Pons (tissue), 1 donor: ENCODE results near the gene TRIM68.

Experiments
- DNase-seq: peaks from one replicate; pipeline ENCODE4 v3.0.0-alpha.2; 2016; ENCODE audit warnings: low spot score

TRIM68 gene

GRCh38 chr11:4606231-4607015 lies 1.6 kb downstream of the TRIM68 start:
- DNase-seq, result peak; percentile 4

- DNase-seq, result no peak
Measured at GRCh38 chr11:4605057-4605456, 3.0 kb downstream of the TRIM68 start.

GRCh38 chr11:4593739-4594138 lies 14.3 kb downstream of the TRIM68 start, which contains the start of gene OR52I1:
OR52I1 (plus strand) TSS chr11:4594039; CDS start chr11:4594039, 0 bp downstream.
- DNase-seq, result no peak

GRCh38 chr11:4589017-4589416 lies 19.0 kb downstream of the TRIM68 start:
- DNase-seq, result no peak

GRCh38 chr11:4581443-4581842 lies 26.6 kb downstream of the TRIM68 start, which contains the start of gene OR52I2:
OR52I2 (plus strand) TSS chr11:4581743.
- no peak for DNase-seq

GRCh38 chr11:4580124-4580523 lies 27.9 kb downstream of the TRIM68 start:
- no peak for DNase-seq

GRCh38 chr11:4578624-4579023 lies 29.4 kb downstream of the TRIM68 start:
- DNase-seq, result no peak

- DNase-seq, result no peak
Measured at GRCh38 chr11:4577761-4578160, 30.3 kb downstream of the TRIM68 start.

GRCh38 chr11:4576880-4577279 lies 31.2 kb downstream of the TRIM68 start:
- no peak for DNase-seq

GRCh38 chr11:4569075-4569474 lies 39.0 kb downstream of the TRIM68 start:
- DNase-seq, result no peak

GRCh38 chr11:4565371-4565770 lies 42.7 kb downstream of the TRIM68 start:
- DNase-seq, result no peak

- DNase-seq, result no peak
Measured at GRCh38 chr11:4560467-4560866, 47.6 kb downstream of the TRIM68 start.

GRCh38 chr11:4559527-4560440 lies 48.2 kb downstream of the TRIM68 start:
- no peak for DNase-seq

- DNase-seq, result no peak
Measured at GRCh38 chr11:4551346-4551979, 56.6 kb downstream of the TRIM68 start.
